SW 1271 (cell line): Measurements from ENCODE around the gene RAB35.

ENCODE experiments used
- DNase-seq, 2 experiments: peaks; one replicate each; lab custom pipeline; 2025; lab: John Stamatoyannopoulos, UW

Gene RAB35

GRCh38 chr12:120116441-120116791, at the start of gene RAB35:
RAB35 (minus strand) TSS chr12:120116753; CDS start chr12:120116650, 103 bp downstream.
- no peak for DNase-seq

- no peak for DNase-seq
These were observed 47.7 kb upstream of the RAB35 start for GRCh38 chr12:120164293-120164692.

GRCh38 chr12:120162763-120163162, 46.2 kb upstream of the RAB35 start:
- no peak for DNase-seq

GRCh38 chr12:120161852-120162251, 45.3 kb upstream of the RAB35 start:
- DNase-seq = no peak

GRCh38 chr12:120159509-120160237, 43.1 kb upstream of the RAB35 start:
- no peak for DNase-seq

- no peak for DNase-seq
These were observed 41.8 kb upstream of the RAB35 start for GRCh38 chr12:120158351-120158750.

GRCh38 chr12:120157678-120158077, 41.1 kb upstream of the RAB35 start:
- DNase-seq = no peak

GRCh38 chr12:120156315-120157259, 40.0 kb upstream of the RAB35 start:
- no peak for DNase-seq

GRCh38 chr12:120155072-120155471, 38.5 kb upstream of the RAB35 start:
- no peak for DNase-seq

GRCh38 chr12:120150919-120151525, 34.5 kb upstream of the RAB35 start:
- DNase-seq = no peak

GRCh38 chr12:120148011-120148410, 31.5 kb upstream of the RAB35 start:
- DNase-seq = no peak

GRCh38 chr12:120145164-120145563, 28.6 kb upstream of the RAB35 start:
- no peak for DNase-seq

- DNase-seq = no peak
These were observed 27.7 kb upstream of the RAB35 start for GRCh38 chr12:120144215-120144614.

- DNase-seq = no peak
These were observed 25.8 kb upstream of the RAB35 start for GRCh38 chr12:120142231-120142877.

GRCh38 chr12:120141336-120141735, 24.8 kb upstream of the RAB35 start:
- no peak for DNase-seq

GRCh38 chr12:120140603-120141002, 24.1 kb upstream of the RAB35 start:
- no peak for DNase-seq

GRCh38 chr12:120139958-120140357, 23.4 kb upstream of the RAB35 start:
- DNase-seq = no peak

GRCh38 chr12:120138366-120138765, 21.8 kb upstream of the RAB35 start:
- DNase-seq = no peak

GRCh38 chr12:120137833-120138232, 21.3 kb upstream of the RAB35 start:
- DNase-seq = no peak

- DNase-seq = no peak
These were observed 19.7 kb upstream of the RAB35 start for GRCh38 chr12:120136093-120136770.

- DNase-seq = no peak
These were observed 17.9 kb upstream of the RAB35 start for GRCh38 chr12:120134307-120134980.
